ENCODE results near the gene TPM1.
A peak's percentile ranks its signal among the peaks of the same experiment; 100 is the strongest.

Gene TPM1

GRCh38 chr15:63057468-63058345, 15.2 kb downstream of the TPM1 start:
- no peak for DNase-seq (ENCODE audit: low read depth)

GRCh38 chr15:63059075-63059474, 16.5 kb downstream of the TPM1 start:
- DNase-seq (ENCODE audit: low read depth): no peak

DNA sequence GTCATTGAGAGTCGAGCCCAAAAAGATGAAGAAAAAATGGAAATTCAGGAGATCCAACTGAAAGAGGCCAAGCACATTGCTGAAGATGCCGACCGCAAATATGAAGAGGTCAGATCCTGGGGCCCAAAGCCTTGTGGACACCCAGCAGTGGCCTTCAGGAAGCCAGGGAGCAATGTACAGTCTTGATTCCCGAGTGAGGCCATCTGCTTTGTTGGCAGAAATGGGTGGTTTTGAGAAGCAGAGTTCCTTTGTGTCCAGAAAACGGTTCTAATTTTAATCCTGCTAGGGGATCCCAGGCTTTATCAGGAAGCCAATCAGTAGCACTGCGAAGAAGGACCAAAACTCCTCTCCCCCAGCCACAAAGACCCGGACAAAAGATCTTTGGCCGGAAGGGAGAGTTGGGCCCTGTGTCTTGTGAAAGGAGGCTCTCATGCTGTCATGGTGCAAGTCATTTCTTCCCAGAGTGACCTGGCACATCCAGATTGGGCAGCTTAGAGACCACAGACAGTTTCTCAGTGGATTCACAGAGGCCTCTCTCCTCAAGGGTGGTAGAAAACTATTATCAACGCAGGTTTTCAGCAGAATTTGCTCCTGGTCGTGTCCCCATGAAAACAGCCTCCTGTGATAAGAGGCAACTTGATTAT, 17.1 kb downstream of the TPM1 start:
- no peak for DNase-seq (ENCODE audit: low read depth)

GRCh38 chr15:63060699-63061098, 18.2 kb downstream of the TPM1 start:
- no peak for DNase-seq (ENCODE audit: low read depth)

GRCh38 chr15:63061975-63062374, 19.4 kb downstream of the TPM1 start:
- no peak for DNase-seq (ENCODE audit: low read depth)

DNA sequence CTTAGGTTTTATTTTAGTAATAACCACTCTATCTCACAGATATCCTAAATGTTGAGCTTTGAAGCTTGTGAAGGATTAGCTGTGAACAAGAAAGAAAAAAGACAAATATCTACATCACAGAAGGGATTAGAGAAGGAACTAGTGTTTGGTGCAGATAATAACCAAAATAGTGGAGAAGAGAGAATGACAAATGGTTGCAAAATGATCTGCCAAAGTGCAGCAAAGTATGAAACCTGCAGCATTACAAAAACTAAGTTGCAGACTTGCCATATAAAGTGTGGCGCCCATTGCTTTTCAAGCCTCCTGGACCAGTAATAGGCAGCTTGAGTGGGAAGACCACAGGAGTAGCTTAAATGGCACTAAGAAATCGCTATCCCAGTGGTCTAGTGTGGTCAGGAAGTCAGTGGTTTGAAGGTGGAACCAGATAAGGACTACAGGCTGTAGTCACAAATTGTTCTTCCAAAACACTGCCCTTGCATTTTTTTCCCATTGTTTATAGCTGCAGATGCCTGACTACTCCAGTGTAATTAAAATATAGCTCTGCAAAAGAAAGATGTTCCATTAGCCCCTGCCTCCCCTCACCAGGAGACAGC, 20.7 kb downstream of the TPM1 start:
- DNase-seq (ENCODE audit: low read depth): no peak

DNA sequence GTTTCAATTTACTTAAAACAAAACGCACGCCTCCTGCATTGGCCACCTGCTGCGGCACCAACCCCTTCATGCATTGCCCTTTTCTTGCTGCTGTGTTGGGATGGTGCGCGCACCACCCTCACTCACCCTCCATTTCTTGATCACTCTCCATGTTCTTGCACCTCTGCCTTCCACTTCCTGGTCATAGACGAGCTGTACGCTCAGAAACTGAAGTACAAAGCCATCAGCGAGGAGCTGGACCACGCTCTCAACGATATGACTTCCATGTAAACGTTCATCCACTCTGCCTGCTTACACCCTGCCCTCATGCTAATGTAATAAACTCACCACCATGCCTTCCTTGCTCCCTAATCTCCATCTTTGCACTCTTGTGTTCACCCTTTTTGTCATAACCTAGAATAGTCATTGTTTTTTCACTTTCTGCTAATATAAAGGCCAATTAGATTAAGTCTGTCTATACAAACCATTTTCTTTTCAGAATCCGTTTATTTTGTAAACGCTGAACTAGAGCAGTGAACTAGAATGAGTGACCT, 21.4 kb downstream of the TPM1 start:
- no peak for DNase-seq (ENCODE audit: low read depth)

DNA sequence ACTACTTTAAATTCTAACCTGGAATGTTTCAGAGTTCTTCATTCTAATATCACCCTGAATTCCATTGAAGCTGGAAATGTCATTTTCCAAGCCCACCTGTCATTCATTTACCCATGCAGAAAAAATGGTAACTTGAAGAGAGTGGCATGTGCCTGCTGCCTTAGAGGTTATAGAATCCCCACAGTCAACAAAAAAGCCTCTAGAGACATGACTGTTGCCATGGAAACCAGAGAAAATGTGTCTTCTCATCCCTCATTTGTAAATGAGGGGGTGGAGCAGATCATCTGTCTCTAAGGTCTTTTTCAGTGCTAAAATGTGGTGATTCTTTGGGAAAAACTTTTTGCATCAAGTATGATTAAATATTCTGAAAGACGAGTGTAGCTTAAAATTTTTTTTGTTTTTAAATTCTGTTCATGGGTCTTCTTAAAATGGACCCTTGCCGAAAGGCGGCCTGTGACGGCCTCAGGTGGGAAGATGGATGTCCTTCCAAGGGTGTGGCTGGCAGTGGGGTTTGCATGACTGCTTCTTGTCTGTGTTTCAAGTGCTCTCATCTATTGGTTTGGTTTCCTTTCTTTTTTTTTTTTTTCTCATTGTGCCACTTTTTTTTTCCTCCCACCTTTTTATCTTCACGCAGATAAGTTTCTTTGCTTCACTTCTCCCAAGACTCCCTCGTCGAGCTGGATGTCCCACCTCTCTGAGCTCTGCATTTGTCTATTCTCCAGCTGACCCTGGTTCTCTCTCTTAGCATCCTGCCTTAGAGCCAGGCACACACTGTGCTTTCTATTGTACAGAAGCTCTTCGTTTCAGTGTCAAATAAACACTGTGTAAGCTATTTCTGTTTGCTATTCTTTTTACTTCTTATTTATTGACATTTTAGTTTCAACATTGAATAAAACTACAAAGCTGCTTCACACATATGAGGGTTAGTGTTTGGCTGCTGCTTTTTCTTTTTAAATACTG, 23.0 kb downstream of the TPM1 start:
- DNase-seq (ENCODE audit: low read depth): no peak

GRCh38 chr15:63066272-63066671, 23.7 kb downstream of the TPM1 start:
- DNase-seq (ENCODE audit: low read depth): no peak

- DNase-seq (ENCODE audit: low read depth): no peak
These were observed 24.8 kb downstream of the TPM1 start for GRCh38 chr15:63067306-63067705.

DNA sequence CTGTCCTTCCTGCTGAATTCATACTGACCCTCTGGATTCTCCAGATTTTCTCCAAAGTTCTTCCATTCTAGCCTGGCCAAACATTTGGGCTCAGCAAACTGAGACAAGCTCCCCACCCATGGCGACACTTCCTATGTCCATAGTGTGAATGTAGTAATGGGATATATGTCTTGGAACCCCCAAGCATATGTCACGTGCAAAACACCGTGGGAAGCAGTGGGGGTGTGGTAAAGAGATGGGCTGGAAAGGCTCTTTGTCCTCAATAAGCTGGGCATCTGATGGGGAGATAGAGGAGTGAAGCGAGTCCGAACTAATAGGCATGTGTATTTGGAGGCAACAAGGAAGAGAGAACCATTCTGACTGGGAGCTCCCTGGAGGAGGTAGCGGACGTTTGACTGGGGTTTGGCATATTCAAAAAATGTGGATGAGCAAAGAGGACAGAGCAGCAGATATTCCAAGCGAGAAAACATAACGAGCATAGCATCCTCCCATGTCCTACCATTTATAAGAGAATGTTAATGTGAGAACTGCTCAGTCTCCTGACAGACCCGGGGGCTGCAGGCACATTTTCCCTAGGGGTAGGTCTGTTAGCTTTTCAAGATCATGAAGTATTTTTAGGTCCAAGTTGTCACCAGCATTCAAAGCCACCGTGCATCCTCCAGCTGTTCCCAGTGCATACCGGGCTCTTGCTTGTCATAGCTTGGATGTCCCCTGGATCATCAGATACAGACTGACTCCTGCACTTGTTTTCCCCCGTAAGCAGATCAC, 25.6 kb downstream of the TPM1 start:
- no peak for DNase-seq (ENCODE audit: low read depth)

DNA sequence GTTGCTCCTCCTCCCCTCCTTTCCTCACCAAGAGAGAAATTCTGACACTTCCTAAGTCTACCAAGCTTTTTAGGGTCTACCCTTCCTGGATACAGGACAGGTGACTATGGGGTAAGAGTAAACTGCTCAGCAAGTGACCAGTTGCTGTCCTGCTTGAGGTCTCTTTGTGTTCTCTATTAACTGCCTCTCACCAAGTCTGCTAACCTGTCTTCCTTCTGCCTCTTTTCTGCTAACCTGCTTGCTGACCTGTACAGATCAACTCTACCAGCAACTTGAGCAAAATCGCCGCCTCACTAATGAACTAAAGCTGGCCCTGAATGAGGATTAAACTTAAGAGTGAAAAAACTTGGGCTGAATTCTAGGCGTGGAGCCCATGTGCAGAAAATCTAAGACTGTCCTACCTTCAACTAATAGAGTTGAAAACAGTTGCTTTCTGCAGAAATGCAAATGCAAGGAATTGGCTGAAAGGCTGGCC, 27.1 kb downstream of the TPM1 start:
- no peak for DNase-seq (ENCODE audit: low read depth)

DNA sequence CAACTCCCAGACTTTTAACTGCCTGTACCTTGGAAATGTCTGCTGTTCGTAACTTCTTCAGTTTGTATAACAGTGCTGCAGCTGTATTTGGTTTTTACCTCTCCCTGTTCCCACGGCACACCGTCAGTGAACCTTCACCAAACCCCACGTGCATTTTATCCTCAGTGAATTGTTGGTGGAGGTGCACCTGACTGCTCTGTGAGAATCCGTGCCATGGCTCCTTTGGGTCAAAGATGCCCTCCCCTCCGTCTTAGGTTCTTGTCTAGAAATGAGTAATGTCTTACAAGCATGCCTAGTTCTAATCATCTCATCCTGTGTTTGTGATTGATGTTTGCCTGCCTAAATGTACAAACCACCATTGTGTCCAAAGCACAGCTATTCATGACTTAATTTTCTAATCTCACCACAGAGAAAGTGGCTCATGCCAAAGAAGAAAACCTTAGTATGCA, 28.2 kb downstream of the TPM1 start:
- DNase-seq (ENCODE audit: low read depth): no peak

- no peak for DNase-seq (ENCODE audit: low read depth)
These were observed 28.9 kb downstream of the TPM1 start for GRCh38 chr15:63071288-63071909.

DNA sequence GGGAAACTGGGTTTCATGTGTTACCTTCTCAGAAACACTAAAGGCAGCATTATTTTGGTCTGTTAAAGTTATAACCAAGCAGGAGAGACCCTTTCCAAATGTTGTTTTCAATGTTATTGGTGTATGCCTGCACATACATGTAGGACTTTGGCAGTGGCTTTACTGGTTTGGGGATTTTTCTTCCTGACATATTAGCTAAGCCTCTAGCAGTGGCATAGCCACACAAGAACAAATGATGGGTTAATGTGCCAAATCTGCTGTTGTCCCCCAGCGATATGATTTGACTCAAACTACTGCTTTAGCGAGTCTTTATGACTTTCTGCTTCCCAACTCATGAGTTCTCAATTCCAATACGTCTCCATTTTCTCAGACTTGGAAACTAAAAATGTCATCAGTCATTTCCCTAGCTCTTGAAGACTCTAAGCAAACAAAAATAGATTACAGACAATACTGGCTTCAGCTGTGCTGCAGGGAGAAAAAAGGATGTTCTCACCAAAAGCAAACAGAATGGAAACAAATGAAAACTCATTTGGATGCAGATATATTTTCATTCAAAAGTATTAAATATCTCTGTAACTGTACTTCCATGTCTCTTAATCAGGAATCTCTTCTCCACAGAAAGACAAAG, 29.6 kb downstream of the TPM1 start:
- DNase-seq (ENCODE audit: low read depth): no peak

DNA sequence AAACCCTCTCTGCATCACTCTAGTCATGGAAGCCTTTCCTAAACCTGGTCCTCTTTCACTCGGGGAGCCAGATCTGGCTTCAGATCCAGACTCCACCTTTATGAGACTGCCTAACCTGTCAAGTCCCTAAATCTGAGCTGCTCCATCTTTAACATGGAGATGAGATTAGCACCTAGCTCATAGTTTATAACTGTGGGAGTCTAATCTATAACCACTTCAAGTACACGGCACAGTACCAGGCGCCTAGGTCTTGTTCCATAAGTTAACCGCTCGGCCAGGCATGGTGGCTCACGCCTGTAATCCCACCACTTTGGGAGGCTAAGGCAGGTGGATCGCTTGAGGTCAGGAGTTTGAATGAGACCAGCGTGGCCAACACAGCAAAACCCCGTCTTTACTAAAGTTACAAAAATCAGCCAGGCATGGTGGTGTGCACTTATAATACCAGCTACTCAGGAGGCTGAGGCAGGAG, 30.3 kb downstream of the TPM1 start:
- no peak for DNase-seq (ENCODE audit: low read depth)

- DNase-seq (ENCODE audit: low read depth): no peak
These were observed 31.1 kb downstream of the TPM1 start for GRCh38 chr15:63073497-63074172.

GRCh38 chr15:63075015-63075983, 32.8 kb downstream of the TPM1 start:
- DNase-seq (ENCODE audit: low read depth): peak; percentile 47
